NB4 (cell line): Measurements from ENCODE around the gene OPA3.
"Not testable (repeated sequence)": the region's sequence is repeated elsewhere in the genome, so short reads cannot be mapped to it uniquely, and the experiment has no call there.

Source experiments
- DNase-seq: peaks from one replicate; pipeline ENCODE4 v3.0.0; 2010; ENCODE audit warnings: low read depth
- H3K4me3 ChIP-seq: one replicate; pipeline ENCODE4 v1.5.1; 2011; ENCODE audit warnings: mild to moderate bottlenecking, low read depth, low read length, moderate library complexity
- MYC ChIP-seq: IDR thresholded peaks from 2 replicates; pipeline ENCODE4 v1.6.1; 2011; ENCODE audit warnings: low read depth, low read length
- POLR2A ChIP-seq: IDR thresholded peaks from 2 replicates; pipeline ENCODE4 v1.6.1; 2011; ENCODE audit warnings: mild to moderate bottlenecking; ENCODE audit not compliant: insufficient read length; ENCODE audit errors: extremely low read depth
- TF ChIP-seq, protein P1 (sequence below): IDR thresholded peaks from 2 replicates; pipeline ENCODE4 v1.6.1; 2011; ENCODE audit warnings: low read depth, low read length
- TF ChIP-seq, protein P2 (sequence below): IDR thresholded peaks from one replicate; pipeline ENCODE4 v1.5.1; 2012; ENCODE audit warnings: low read depth, low read length

OPA3 gene

GRCh38 chr19:45512881-45513483 is 71.6 kb downstream of the OPA3 start:
- TF ChIP-seq POLR2A (no peak), MYC (no peak)
- no peak for DNase-seq
- H3K4me3 ChIP-seq = no peak overlapping the region

- no peak for TF ChIP-seq POLR2A
- no peak for TF ChIP-seq MYC
- TF ChIP-seq, protein P1, sequence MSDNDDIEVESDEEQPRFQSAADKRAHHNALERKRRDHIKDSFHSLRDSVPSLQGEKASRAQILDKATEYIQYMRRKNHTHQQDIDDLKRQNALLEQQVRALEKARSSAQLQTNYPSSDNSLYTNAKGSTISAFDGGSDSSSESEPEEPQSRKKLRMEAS = no peak
- TF ChIP-seq, protein P2, sequence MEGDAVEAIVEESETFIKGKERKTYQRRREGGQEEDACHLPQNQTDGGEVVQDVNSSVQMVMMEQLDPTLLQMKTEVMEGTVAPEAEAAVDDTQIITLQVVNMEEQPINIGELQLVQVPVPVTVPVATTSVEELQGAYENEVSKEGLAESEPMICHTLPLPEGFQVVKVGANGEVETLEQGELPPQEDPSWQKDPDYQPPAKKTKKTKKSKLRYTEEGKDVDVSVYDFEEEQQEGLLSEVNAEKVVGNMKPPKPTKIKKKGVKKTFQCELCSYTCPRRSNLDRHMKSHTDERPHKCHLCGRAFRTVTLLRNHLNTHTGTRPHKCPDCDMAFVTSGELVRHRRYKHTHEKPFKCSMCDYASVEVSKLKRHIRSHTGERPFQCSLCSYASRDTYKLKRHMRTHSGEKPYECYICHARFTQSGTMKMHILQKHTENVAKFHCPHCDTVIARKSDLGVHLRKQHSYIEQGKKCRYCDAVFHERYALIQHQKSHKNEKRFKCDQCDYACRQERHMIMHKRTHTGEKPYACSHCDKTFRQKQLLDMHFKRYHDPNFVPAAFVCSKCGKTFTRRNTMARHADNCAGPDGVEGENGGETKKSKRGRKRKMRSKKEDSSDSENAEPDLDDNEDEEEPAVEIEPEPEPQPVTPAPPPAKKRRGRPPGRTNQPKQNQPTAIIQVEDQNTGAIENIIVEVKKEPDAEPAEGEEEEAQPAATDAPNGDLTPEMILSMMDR = no peak
- no peak for DNase-seq
- H3K4me3 ChIP-seq = no peak overlapping the region
Measured at GRCh38 chr19:45511074-45511473, 73.5 kb downstream of the OPA3 start.

GRCh38 chr19:45510352-45510751 is 74.2 kb downstream of the OPA3 start:
- not testable (repeated sequence) for DNase-seq, H3K4me3 ChIP-seq

DNA sequence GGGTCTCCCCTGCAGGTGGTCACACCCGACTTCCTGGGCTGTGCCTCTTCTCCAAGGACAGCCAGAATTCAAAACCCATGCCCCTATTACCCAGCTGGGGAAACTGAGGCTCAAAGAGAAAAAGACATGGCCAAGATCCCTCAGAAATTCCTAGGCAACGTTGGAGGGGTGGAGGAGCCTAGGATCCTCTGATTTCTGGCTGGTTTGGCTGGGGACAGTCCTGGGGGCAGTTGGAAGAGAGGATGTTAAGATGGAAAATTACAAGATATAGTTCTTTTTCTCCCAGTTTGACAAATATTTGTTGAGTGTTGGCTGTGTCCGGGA is 74.9 kb downstream of the OPA3 start:
- TF ChIP-seq MYC (no peak), POLR2A (no peak)
- TF ChIP-seq, protein P2 = no peak
- TF ChIP-seq, protein P1 = no peak
- peak overlapping the region; percentile 58 for H3K4me3 ChIP-seq
- DNase-seq = no peak

GRCh38 chr19:45508861-45509691 is 75.5 kb downstream of the OPA3 start:
- no peak; the same call in 1 of the 2 replicates for TF ChIP-seq MYC
- TF ChIP-seq, protein P2 = no peak
- TF ChIP-seq POLR2A = no peak
- TF ChIP-seq, protein P1 = no peak
- DNase-seq = peak; percentile 82
- peak overlapping the region; percentile 87 for H3K4me3 ChIP-seq

- TF ChIP-seq MYC (no peak), POLR2A (no peak)
- TF ChIP-seq, protein P2 = no peak
- TF ChIP-seq, protein P1 = no peak
- DNase-seq = peak; percentile 47
- peak overlapping the region; percentile 87 for H3K4me3 ChIP-seq
Measured at GRCh38 chr19:45508417-45508860, 76.2 kb downstream of the OPA3 start.
